Nephron (organoid): ENCODE measurements around the gene GPR108.

Experiments used
- H3K27ac Mint-ChIP-seq, 3 experiments: 2 replicates each; pipeline ENCODE4 v1.8.0; 2020; ENCODE audit warnings: mixed read lengths in 3 of 3, mild to moderate bottlenecking in 2 of 3, moderate library complexity in 1 of 3
- H3K27me3 Mint-ChIP-seq: 2 replicates; pipeline ENCODE4 v1.8.0; 2021; ENCODE audit warnings: low read depth, mild to moderate bottlenecking, moderate library complexity, mixed read lengths
- H3K36me3 Mint-ChIP-seq: 2 replicates; pipeline ENCODE4 v1.8.0; 2020; ENCODE audit warnings: low read depth, mixed read lengths
- H3K4me1 Mint-ChIP-seq: 2 replicates; pipeline ENCODE4 v1.8.0; 2020; ENCODE audit warnings: mixed read lengths
- H3K4me3 Mint-ChIP-seq, 3 experiments: 2 replicates each; pipeline ENCODE4 v1.8.0; 2020; ENCODE audit warnings: mild to moderate bottlenecking in 3 of 3, mixed read lengths in 3 of 3, moderate library complexity in 2 of 3
- H3K9me3 Mint-ChIP-seq: 2 replicates; pipeline ENCODE4 v1.8.0; 2020; ENCODE audit warnings: mixed read lengths
- CTCF ChIP-seq, 3 experiments: fragments of 200-600 bp; sonication (generic); IDR thresholded peaks; one replicate each; pipeline ENCODE4 v1.5.0; 2021; ENCODE audit warnings: antibody characterized with exemption in 3 of 3; ENCODE audit not compliant: unreplicated experiment in 3 of 3

GPR108 gene

GRCh38 chr19:6736169-6736916, 1.0 kb downstream of the GPR108 start:
- H3K4me3 Mint-ChIP-seq: peak overlapping the region; percentile 98 to 99 (median 99)
- H3K4me1 Mint-ChIP-seq: peaks cover 35% of the 10 kb centered on the region
- no peaks in the 10 kb centered on the region for H3K27me3 Mint-ChIP-seq
- H3K27ac Mint-ChIP-seq: peak overlapping the region; percentile 90 to 99 (median 98)
- H3K9me3 Mint-ChIP-seq: no peaks in the 10 kb centered on the region
- TF ChIP-seq CTCF (IDR thresholded peaks at IDR 0.05; ENCODE audit: unreplicated experiment in 3 of 3): peak; percentile 57 to 68 (median 58)
- H3K36me3 Mint-ChIP-seq: peaks cover 16% of the 10 kb centered on the region

DNA sequence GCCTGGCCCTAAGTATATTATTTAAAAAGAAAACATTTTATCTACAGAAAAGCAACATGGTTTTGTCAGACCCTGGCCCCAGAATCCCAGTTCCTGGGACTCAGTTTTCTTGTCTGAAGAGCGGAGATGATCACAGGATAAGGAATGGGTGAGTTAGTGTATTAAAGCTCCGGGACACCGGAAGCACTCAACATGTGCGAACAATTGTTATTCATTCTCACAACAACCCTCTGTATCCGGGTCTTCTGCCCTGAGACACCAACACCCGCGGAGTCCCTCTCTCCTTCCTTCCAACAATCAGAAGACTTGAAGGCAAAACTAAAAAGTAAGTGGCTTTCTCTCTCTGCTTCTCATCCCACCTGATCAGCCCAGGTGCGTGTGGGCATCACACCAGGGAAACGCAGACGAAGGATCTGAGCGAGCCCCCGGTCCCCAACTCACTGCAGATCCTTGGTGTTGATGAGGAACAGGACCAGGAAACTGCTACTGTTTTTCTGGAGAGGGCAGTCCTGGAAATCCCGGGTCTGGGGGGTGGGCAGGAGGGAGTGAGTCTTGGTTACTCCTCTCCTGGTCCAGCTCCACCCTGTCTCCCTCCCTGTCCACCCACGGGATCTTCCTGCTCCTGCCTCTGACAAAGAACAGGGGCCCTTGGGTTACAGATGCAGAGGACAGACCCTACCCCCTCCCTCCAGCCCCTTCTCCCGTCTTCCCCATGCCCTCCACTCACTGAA, 2.0 kb downstream of the GPR108 start:
- H3K4me3 Mint-ChIP-seq: peak overlapping the region; percentile 98 to 99 (median 99)
- H3K27ac Mint-ChIP-seq: peak overlapping the region; percentile 90 to 99 (median 98)
- H3K9me3 Mint-ChIP-seq: no peaks in the 10 kb centered on the region
- no peak for TF ChIP-seq CTCF (IDR thresholded peaks at IDR 0.05; ENCODE audit: unreplicated experiment in 3 of 3)
- H3K36me3 Mint-ChIP-seq: peaks cover 16% of the 10 kb centered on the region
- no peaks in the 10 kb centered on the region for H3K27me3 Mint-ChIP-seq
- peaks cover 29% of the 10 kb centered on the region for H3K4me1 Mint-ChIP-seq

- Mint-ChIP-seq H3K27me3 (no peaks in the 10 kb centered on the region), H3K36me3 (peaks cover 16% of the 10 kb centered on the region), H3K4me1 (peaks cover 26% of the 10 kb centered on the region), H3K27ac (peak overlapping the region in 2 of 3 experiments; percentile 40 to 57), H3K4me3 (peak overlapping the region in 2 of 3 experiments; percentile 37 to 61), H3K9me3 (no peaks in the 10 kb centered on the region)
- TF ChIP-seq CTCF (IDR thresholded peaks at IDR 0.05; ENCODE audit: unreplicated experiment in 3 of 3): no peak
Observed at GRCh38 chr19:6734096-6734696, 3.2 kb downstream of the GPR108 start.

GRCh38 chr19:6733338-6734095, 3.9 kb downstream of the GPR108 start:
- Mint-ChIP-seq H3K27me3 (no peaks in the 10 kb centered on the region), H3K4me3 (no peak overlapping the region), H3K36me3 (peaks cover 16% of the 10 kb centered on the region), H3K9me3 (no peaks in the 10 kb centered on the region), H3K27ac (peak overlapping the region in 1 of 3 experiments; percentile 57), H3K4me1 (peaks cover 19% of the 10 kb centered on the region)
- no peak for TF ChIP-seq CTCF (IDR thresholded peaks at IDR 0.05; ENCODE audit: unreplicated experiment in 3 of 3)

GRCh38 chr19:6732803-6733337, 4.5 kb downstream of the GPR108 start:
- Mint-ChIP-seq H3K4me1 (peaks cover 13% of the 10 kb centered on the region), H3K4me3 (peak overlapping the region in 1 of 3 experiments; percentile 36), H3K9me3 (no peaks in the 10 kb centered on the region), H3K27ac (no peak overlapping the region), H3K36me3 (peaks cover 16% of the 10 kb centered on the region), H3K27me3 (no peaks in the 10 kb centered on the region)
- no peak for TF ChIP-seq CTCF (IDR thresholded peaks at IDR 0.05; ENCODE audit: unreplicated experiment in 3 of 3)
